HG03378 (cell line): ENCODE results near the gene SLC22A13.
"Not testable (repeated sequence)": the region's sequence is repeated elsewhere in the genome, so short reads cannot be mapped to it uniquely, and the experiment has no call there.

Experiments
- ATAC-seq: cut with Tn5 transposase; IDR thresholded peaks from one replicate; pipeline ENCODE4 v1.9.1; 2021; ENCODE audit warnings: mild to moderate bottlenecking, moderate library complexity; ENCODE audit not compliant: unreplicated experiment

The SLC22A13 gene

GRCh38 chr3:38264353-38264771, 1.2 kb upstream of the SLC22A13 start:
- no peak for ATAC-seq

- ATAC-seq = no peak
Observed at GRCh38 chr3:38264779-38265178, 833 bp upstream of the SLC22A13 start.

- ATAC-seq = no peak
Observed at GRCh38 chr3:38266810-38267209, 1.2 kb downstream of the SLC22A13 start.

GRCh38 chr3:38267662-38268061, 2.0 kb downstream of the SLC22A13 start:
- no peak for ATAC-seq

- no peak for ATAC-seq
Observed at GRCh38 chr3:38268087-38268486, 2.5 kb downstream of the SLC22A13 start.

GRCh38 chr3:38268522-38268921, 2.9 kb downstream of the SLC22A13 start:
- ATAC-seq = no peak

- no peak for ATAC-seq
Observed at GRCh38 chr3:38270606-38271005, 5.0 kb downstream of the SLC22A13 start.

- ATAC-seq = no peak
Observed at GRCh38 chr3:38271553-38271952, 5.9 kb downstream of the SLC22A13 start.

- no peak for ATAC-seq
Observed at GRCh38 chr3:38274864-38275649, 9.4 kb downstream of the SLC22A13 start.

GRCh38 chr3:38275658-38276057, 10.0 kb downstream of the SLC22A13 start:
- no peak for ATAC-seq

- no peak for ATAC-seq
Observed at GRCh38 chr3:38276081-38276916, 10.7 kb downstream of the SLC22A13 start.

- ATAC-seq = no peak
Observed at GRCh38 chr3:38276917-38277630, 11.5 kb downstream of the SLC22A13 start.

- no peak for ATAC-seq
Observed at GRCh38 chr3:38278841-38279240, 13.2 kb downstream of the SLC22A13 start.

GRCh38 chr3:38281895-38282686, 16.5 kb downstream of the SLC22A13 start, which contains the start of gene SLC22A14:
Gene SLC22A14 (plus strand): TSS chr3:38282294. CDS start chr3:38306027, 23,733 bp downstream.
- no peak for ATAC-seq

GRCh38 chr3:38283810-38284755, 18.5 kb downstream of the SLC22A13 start:
- ATAC-seq = no peak

- no peak for ATAC-seq
Observed at GRCh38 chr3:38284756-38285150, 19.1 kb downstream of the SLC22A13 start.

- not testable (repeated sequence) for ATAC-seq
Observed at GRCh38 chr3:38289286-38290217, 23.9 kb downstream of the SLC22A13 start.

GRCh38 chr3:38297053-38297452, 31.4 kb downstream of the SLC22A13 start:
- not testable (repeated sequence) for ATAC-seq
